Trophoblast cell (in vitro differentiated cells and primary cell): Measurements from ENCODE around the gene GOLGA6L2.
"Not testable (repeated sequence)": the region's sequence is repeated elsewhere in the genome, so short reads cannot be mapped to it uniquely, and the experiment has no call there.

Source experiments
- DNase-seq, 2 donors: peaks; one replicate each; pipeline ENCODE4 v3.0.0-alpha.2; 2016
- H2AFZ ChIP-seq: 2 replicates; pipeline ENCODE4 v1.6.1; 2013; ENCODE audit warnings: low read length, moderate library complexity, mild to moderate bottlenecking; ENCODE audit not compliant: insufficient read depth, poor library complexity
- H2AK5ac ChIP-seq: 2 replicates; pipeline ENCODE4 v1.6.1; 2013; ENCODE audit warnings: mild to moderate bottlenecking, low read length
- H2BK120ac ChIP-seq: 2 replicates; pipeline ENCODE4 v1.6.1; 2013; ENCODE audit warnings: low read length, mild to moderate bottlenecking, moderate library complexity; ENCODE audit not compliant: insufficient read depth, poor library complexity
- H2BK12ac ChIP-seq: 2 replicates; pipeline ENCODE4 v1.6.1; 2013; ENCODE audit warnings: mild to moderate bottlenecking, low read length, moderate library complexity
- H2BK5ac ChIP-seq: 2 replicates; pipeline ENCODE4 v1.6.1; 2013; ENCODE audit warnings: low read length, low read depth, moderate library complexity, mild to moderate bottlenecking; ENCODE audit not compliant: poor library complexity
- H3K14ac ChIP-seq: 2 replicates; pipeline ENCODE4 v1.6.1; 2013; ENCODE audit warnings: mild to moderate bottlenecking, low read length
- H3K18ac ChIP-seq: 2 replicates; pipeline ENCODE4 v1.6.1; 2013; ENCODE audit warnings: mild to moderate bottlenecking, low read length
- H3K23ac ChIP-seq: 2 replicates; pipeline ENCODE4 v1.6.1; 2013; ENCODE audit warnings: low read length
- H3K27ac ChIP-seq: 2 replicates; pipeline ENCODE4 v1.5.1; 2013; ENCODE audit warnings: low read depth, mild to moderate bottlenecking, inconsistent platforms, low read length, moderate library complexity
- H3K27me3 ChIP-seq: 2 replicates; pipeline ENCODE4 v1.6.1; 2013; ENCODE audit warnings: inconsistent platforms, mild to moderate bottlenecking, low read length, moderate library complexity; ENCODE audit not compliant: insufficient read depth
- H3K36me3 ChIP-seq, 2 experiments: 1 replicate in 1 of 2; 2 replicates in 1 of 2; pipeline ENCODE4 v1.6.1; 2013; ENCODE audit warnings: low read length in 2 of 2, mild to moderate bottlenecking in 2 of 2, moderate library complexity in 1 of 2; ENCODE audit not compliant: insufficient read depth in 2 of 2, control insufficient read depth in 1 of 2
- H3K4ac ChIP-seq: 2 replicates; pipeline ENCODE4 v1.6.1; 2013; ENCODE audit warnings: low read depth, mild to moderate bottlenecking, low read length, moderate library complexity
- H3K4me1 ChIP-seq, 2 experiments: 1 replicate in 1 of 2; 2 replicates in 1 of 2; pipeline ENCODE4 v1.6.1; 2013; ENCODE audit warnings: low read length in 2 of 2, mild to moderate bottlenecking in 2 of 2, moderate library complexity in 1 of 2; ENCODE audit not compliant: insufficient read depth in 2 of 2, control insufficient read depth in 1 of 2
- H3K4me2 ChIP-seq: 2 replicates; pipeline ENCODE4 v1.6.1; 2013; ENCODE audit warnings: inconsistent platforms, mild to moderate bottlenecking, low read length, moderate library complexity
- H3K4me3 ChIP-seq: 2 replicates; pipeline ENCODE4 v1.5.1; 2013; ENCODE audit warnings: mild to moderate bottlenecking, low read depth, low read length, inconsistent platforms
- H3K79me1 ChIP-seq: one replicate; pipeline ENCODE4 v1.6.1; 2013; ENCODE audit warnings: low read length
- H3K79me2 ChIP-seq: 2 replicates; pipeline ENCODE4 v1.6.1; 2013; ENCODE audit warnings: low read length, mild to moderate bottlenecking; ENCODE audit not compliant: control insufficient read depth, insufficient read depth, poor library complexity
- H3K9ac ChIP-seq: 2 replicates; pipeline ENCODE4 v1.6.1; 2013; ENCODE audit warnings: mild to moderate bottlenecking, low read length
- H3K9me3 ChIP-seq: 2 replicates; pipeline ENCODE4 v1.6.1; 2013; ENCODE audit warnings: low read depth, mild to moderate bottlenecking, control low read depth, inconsistent platforms, low read length; ENCODE audit not compliant: insufficient read depth
- H4K12ac ChIP-seq: 2 replicates; pipeline ENCODE4 v1.6.1; 2013; ENCODE audit warnings: low read depth, mild to moderate bottlenecking, low read length, moderate library complexity
- H4K8ac ChIP-seq: 2 replicates; pipeline ENCODE4 v1.6.1; 2013; ENCODE audit warnings: low read depth, mild to moderate bottlenecking, low read length, moderate library complexity
- H4K91ac ChIP-seq: one replicate; pipeline ENCODE4 v1.6.1; 2013; ENCODE audit warnings: low read depth, mild to moderate bottlenecking, low read length, moderate library complexity
- WGBS: extraction: QIAGEN DNeasy Blood & Tissue Kit; methylation state at CpG from one replicate; pipeline ENCODE4 v1.1.7; 2013; ENCODE audit warnings: missing lambda C conversion rate; ENCODE audit not compliant: insufficient read length, insufficient coverage; ENCODE audit errors: extremely low coverage; 5-methylcytosine and 5-hydroxymethylcytosine counted together

GOLGA6L2 gene

DNA sequence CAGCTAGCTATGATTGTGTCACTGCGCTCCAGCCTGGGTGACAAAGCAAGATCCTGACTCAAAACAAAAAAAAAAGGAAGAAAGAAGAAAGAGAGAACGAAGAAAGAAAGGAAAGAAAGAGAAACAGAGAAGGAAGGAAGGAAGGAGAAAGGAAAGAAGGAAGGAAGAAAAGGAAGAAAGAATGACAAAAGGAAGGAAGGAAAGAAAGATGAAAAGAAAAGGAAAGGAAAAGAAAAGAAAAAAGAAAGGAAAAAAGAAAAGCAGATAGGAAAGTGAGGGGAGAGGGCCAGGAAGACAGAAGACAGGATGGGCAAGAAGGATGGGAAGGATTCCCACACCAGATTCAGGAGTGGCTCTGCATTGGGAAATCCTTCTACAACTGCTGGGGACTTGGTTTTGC is 44.9 kb downstream of the GOLGA6L2 start:
- no peak overlapping the region for H4K91ac ChIP-seq
- H2AFZ ChIP-seq = no peak overlapping the region
- no peak overlapping the region for H3K18ac ChIP-seq
- H3K23ac ChIP-seq = no peak overlapping the region
- no CpG with 5 or more reads among the region's 2 CpGs for WGBS
- no peak overlapping the region for H3K9ac ChIP-seq
- no peak overlapping the region for H3K4me3 ChIP-seq
- H2BK120ac ChIP-seq = no peak overlapping the region
- H3K4ac ChIP-seq = no peak overlapping the region
- DNase-seq = no peak
- peaks cover 22% of the 10 kb centered on the region for H3K9me3 ChIP-seq
- no peaks in the 10 kb centered on the region for H3K27me3 ChIP-seq
- no peaks in the 10 kb centered on the region for H3K4me1 ChIP-seq
- no peak overlapping the region for H4K8ac ChIP-seq
- H2BK5ac ChIP-seq = no peak overlapping the region
- no peaks in the 10 kb centered on the region for H3K79me2 ChIP-seq
- H2AK5ac ChIP-seq = no peak overlapping the region
- no peak overlapping the region for H3K14ac ChIP-seq
- no peaks in the 10 kb centered on the region for H3K79me1 ChIP-seq
- H3K27ac ChIP-seq = no peak overlapping the region
- no peak overlapping the region for H4K12ac ChIP-seq
- H3K4me2 ChIP-seq = no peak overlapping the region
- no peaks in the 10 kb centered on the region for H3K36me3 ChIP-seq
- H2BK12ac ChIP-seq = no peak overlapping the region

DNA sequence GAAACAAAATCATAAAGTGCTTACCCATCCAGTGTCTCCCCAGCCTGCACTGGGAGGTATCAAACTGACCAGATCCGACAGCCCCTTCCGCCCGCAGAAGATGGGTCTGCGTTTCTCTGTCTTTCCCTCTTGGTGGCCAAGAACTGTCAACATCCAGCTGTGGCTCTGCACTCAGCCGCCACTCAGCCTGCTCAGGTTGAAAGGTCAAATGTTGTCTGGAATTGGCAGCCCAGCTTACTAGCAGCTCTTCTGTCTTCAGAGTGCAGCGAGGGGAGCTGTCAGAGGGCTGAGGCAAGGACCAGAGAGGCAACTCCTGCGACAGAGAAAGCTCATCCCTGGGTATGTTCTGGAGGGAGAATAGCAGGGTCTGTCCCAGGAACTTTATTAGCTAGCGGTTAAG is 45.4 kb downstream of the GOLGA6L2 start:
- peaks cover 22% of the 10 kb centered on the region for H3K9me3 ChIP-seq
- H3K27me3 ChIP-seq = no peaks in the 10 kb centered on the region
- H3K9ac ChIP-seq = no peak overlapping the region
- H2BK5ac ChIP-seq = no peak overlapping the region
- H3K79me2 ChIP-seq = no peaks in the 10 kb centered on the region
- DNase-seq = no peak
- H4K8ac ChIP-seq = no peak overlapping the region
- H3K79me1 ChIP-seq = no peaks in the 10 kb centered on the region
- no peak overlapping the region for H2AK5ac ChIP-seq
- no peak overlapping the region for H3K18ac ChIP-seq
- no peak overlapping the region for H3K4me3 ChIP-seq
- H2BK12ac ChIP-seq = no peak overlapping the region
- no CpG with 5 or more reads among the region's 8 CpGs for WGBS
- H3K14ac ChIP-seq = no peak overlapping the region
- no peak overlapping the region for H2BK120ac ChIP-seq
- no peak overlapping the region for H3K27ac ChIP-seq
- H2AFZ ChIP-seq = no peak overlapping the region
- no peaks in the 10 kb centered on the region for H3K36me3 ChIP-seq
- H4K91ac ChIP-seq = no peak overlapping the region
- H3K4me2 ChIP-seq = no peak overlapping the region
- H3K4me1 ChIP-seq = no peaks in the 10 kb centered on the region
- no peak overlapping the region for H3K23ac ChIP-seq
- H3K4ac ChIP-seq = no peak overlapping the region
- H4K12ac ChIP-seq = no peak overlapping the region

DNA sequence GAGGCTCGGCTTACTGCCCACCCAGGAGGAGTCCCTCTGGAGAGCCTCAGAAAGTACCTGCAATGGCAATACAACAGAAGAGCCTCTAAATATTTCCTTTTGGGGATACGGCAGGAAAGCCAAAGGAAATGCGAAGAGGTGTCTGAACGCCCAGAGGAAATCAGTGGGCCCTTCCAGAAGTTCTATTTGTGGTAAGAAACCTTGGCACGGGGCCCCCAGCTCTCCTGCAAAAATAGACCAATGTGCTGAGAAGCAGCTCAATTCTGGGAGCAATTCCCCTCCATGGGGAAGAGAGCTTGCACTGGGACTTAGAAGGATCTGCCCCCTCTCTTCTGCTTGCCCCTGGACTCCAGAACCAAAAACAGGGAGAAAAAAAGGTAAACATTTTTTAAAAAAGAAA is 47.8 kb downstream of the GOLGA6L2 start:
- not testable (repeated sequence) for H3K79me1 ChIP-seq, H2AFZ ChIP-seq, H4K12ac ChIP-seq, H2BK120ac ChIP-seq, H2AK5ac ChIP-seq, H2BK5ac ChIP-seq, H3K18ac ChIP-seq, H3K27me3 ChIP-seq, H2BK12ac ChIP-seq, H3K4me2 ChIP-seq, H3K4me3 ChIP-seq, H3K27ac ChIP-seq, H4K91ac ChIP-seq, H3K4me1 ChIP-seq, H3K36me3 ChIP-seq, DNase-seq, H3K79me2 ChIP-seq, H4K8ac ChIP-seq, H3K23ac ChIP-seq, H3K4ac ChIP-seq, H3K9ac ChIP-seq, H3K14ac ChIP-seq
- peaks cover 32% of the 10 kb centered on the region for H3K9me3 ChIP-seq
- WGBS = no CpG with 5 or more reads among the region's 5 CpGs

DNA sequence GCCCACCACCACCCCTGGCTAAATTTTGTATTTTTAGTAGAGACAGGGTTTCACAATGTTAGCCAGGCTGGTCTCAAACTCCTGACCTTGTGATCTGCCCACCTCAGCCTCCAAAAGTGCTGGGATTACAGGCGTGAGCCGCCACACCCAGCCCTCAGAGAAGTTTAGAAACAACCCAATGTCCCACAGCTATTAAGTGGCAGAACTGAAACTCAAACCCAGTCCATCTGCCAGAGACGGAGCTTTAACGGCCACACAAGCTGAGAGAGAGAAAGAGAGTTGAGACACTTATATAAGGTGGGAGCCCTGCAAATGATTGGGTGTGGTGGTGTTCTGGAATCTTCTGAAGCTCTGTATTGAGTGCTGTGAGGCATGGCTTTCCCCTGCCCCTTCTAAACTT is 48.7 kb downstream of the GOLGA6L2 start:
- H4K91ac ChIP-seq, H2BK5ac ChIP-seq, H2BK120ac ChIP-seq, H3K27ac ChIP-seq, H3K14ac ChIP-seq, H3K36me3 ChIP-seq, H2AFZ ChIP-seq, DNase-seq, H3K27me3 ChIP-seq, H2AK5ac ChIP-seq, H3K4me2 ChIP-seq, H4K8ac ChIP-seq, H3K79me2 ChIP-seq, H4K12ac ChIP-seq, H3K9ac ChIP-seq, H3K4ac ChIP-seq, H3K23ac ChIP-seq, H3K18ac ChIP-seq, H3K4me3 ChIP-seq, H2BK12ac ChIP-seq, H3K79me1 ChIP-seq, H3K4me1 ChIP-seq: not testable (repeated sequence)
- peaks cover 31% of the 10 kb centered on the region for H3K9me3 ChIP-seq
- no CpG with 5 or more reads among the region's 4 CpGs for WGBS
